Measurements from ENCODE around the gene MBD3L2.
"Not testable (repeated sequence)": the region's sequence is repeated elsewhere in the genome, so short reads cannot be mapped to it uniquely, and the experiment has no call there.

The MBD3L2 gene

GRCh38 chr19:7049021-7049420 is at the start of gene MBD3L2:
Gene MBD3L2 (plus strand): TSS chr19:7049321. CDS start chr19:7049374, 53 bp downstream.
- DNase-seq = not testable (repeated sequence)

GRCh38 chr19:6999933-7000332 is 49.2 kb upstream of the MBD3L2 start:
- DNase-seq = no peak

- DNase-seq = no peak
Measured at GRCh38 chr19:7000333-7000732, 48.8 kb upstream of the MBD3L2 start.

GRCh38 chr19:7000816-7001215 is 48.3 kb upstream of the MBD3L2 start:
- DNase-seq = no peak

GRCh38 chr19:7004313-7004931 is 44.7 kb upstream of the MBD3L2 start:
- peak in 1 of 2 donors; percentile 16 for DNase-seq

GRCh38 chr19:7006135-7006704 is 42.9 kb upstream of the MBD3L2 start:
- DNase-seq = no peak

GRCh38 chr19:7007859-7008258 is 41.3 kb upstream of the MBD3L2 start:
- no peak for DNase-seq

- DNase-seq = no peak
Measured at GRCh38 chr19:7010722-7011593, 38.2 kb upstream of the MBD3L2 start.

GRCh38 chr19:7013678-7014077 is 35.4 kb upstream of the MBD3L2 start:
- DNase-seq = peak in 1 of 2 donors; percentile 10

DNA sequence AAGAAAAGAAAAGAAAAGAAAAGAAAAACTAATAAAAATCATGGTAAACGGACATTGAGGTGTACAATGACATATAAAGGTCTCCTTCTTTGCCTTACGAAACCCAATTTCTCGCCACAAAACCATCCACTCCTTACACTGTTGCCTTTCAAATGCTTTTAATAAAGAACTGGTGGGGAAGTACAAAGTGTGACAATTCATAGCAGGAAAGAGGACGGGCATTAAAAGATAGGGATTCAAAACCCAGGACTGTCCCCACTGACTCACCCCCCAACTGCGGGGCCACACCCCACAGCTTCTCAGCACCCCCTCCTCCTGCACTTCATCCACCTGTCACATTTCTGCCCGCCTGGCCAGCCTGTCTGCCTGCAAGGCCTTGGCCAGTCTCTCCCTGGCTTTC is 30.3 kb upstream of the MBD3L2 start:
- no peak for DNase-seq

- DNase-seq = not testable (repeated sequence)
Measured at GRCh38 chr19:7021331-7021730, 27.8 kb upstream of the MBD3L2 start, which contains the start of gene MBD3L2B. Gene MBD3L2B (minus strand): TSS chr19:7021431. CDS start chr19:7021397, 34 bp downstream.

- not testable (repeated sequence) for DNase-seq
Measured at GRCh38 chr19:7028790-7029189, 20.3 kb upstream of the MBD3L2 start.

GRCh38 chr19:7030278-7030677 is 18.8 kb upstream of the MBD3L2 start, which contains the start of gene MBD3L5:
Gene MBD3L5 (plus strand): TSS chr19:7030578. CDS start chr19:7030612, 34 bp downstream.
- not testable (repeated sequence) for DNase-seq

DNA sequence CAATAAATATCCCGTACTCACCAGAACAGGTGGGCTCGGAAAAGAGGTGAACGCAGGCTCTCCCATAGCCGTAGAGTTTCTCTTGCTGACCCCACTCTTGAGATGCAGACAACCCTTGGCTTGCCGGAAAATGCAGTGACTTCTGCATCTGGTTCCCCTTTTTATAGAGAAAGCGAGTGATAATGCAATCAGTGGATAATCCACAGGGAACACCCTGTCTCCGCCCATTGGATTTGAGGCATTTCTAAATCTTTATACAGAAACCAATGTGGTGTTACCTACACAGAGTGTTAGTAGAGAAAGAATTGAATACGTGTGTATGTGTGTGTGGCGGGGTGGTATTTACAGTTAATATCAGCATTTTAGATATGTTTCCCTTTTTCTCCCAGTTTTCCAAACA is 9.0 kb upstream of the MBD3L2 start, which contains the start of gene MBD3L4:
MBD3L4 (minus strand) TSS at position 101 of the 400 bp plus-strand sequence; CDS start at position 66, 35 bp downstream.
- DNase-seq = not testable (repeated sequence)

GRCh38 chr19:7041563-7041962 is 7.6 kb upstream of the MBD3L2 start:
- DNase-seq = not testable (repeated sequence)

DNA sequence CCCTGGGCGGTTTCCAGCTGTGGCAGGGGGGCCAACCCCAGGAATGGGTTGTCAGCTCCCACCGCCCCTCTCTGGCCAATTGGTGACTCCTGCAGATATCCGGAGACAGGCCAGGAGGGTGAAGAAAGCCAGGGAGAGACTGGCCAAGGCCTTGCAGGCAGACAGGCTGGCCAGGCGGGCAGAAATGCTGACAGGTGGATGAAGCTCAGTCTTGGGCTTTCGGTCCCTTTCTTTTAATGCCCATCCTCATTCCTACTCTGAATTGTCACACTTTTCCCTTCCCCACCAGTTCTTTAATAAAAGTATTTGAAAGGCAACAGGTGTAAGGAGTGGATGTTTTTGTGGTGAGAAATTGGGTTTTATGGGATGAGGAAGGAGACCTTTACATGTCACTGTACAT is 2.3 kb downstream of the MBD3L2 start:
- DNase-seq = not testable (repeated sequence)

DNA sequence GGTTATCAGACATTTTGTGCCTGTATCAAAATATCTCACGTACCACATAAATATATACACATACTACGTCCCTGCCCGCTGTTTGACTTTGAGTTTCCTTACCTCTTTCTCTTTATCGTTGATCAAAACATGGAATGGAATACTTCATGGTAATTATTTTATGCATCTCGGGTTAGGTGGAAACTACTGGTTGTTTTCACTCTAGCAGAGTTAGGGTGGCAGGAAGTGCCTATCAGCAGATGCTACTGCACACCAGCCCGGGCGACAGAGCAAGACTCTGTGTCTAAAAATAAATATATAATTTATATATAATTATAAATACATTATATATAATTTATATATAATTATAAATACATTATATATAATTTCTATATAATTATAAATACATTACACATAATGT is 3.8 kb downstream of the MBD3L2 start:
- DNase-seq = not testable (repeated sequence)

GRCh38 chr19:7054635-7055368 is 5.7 kb downstream of the MBD3L2 start:
- not testable (repeated sequence) for DNase-seq

DNA sequence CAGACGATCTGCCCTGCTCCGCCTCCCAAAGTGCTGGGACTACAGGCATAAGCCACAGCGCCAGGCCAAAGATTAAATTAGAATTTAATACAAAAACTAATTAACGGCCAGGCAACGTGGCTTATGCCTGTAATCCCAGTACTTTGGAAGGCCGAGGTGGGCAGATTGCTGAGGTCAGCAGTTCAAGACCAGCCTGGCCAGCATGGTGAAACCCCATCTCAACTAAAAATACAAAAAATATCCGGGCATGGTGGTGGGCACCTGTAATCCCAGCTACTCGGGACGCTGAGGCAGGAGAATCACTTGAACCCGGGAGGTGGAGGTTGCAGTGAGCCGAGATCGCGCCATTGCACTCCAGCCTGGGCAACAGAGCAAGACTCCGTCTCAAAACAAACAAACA is 6.6 kb downstream of the MBD3L2 start:
- DNase-seq = not testable (repeated sequence)

DNA sequence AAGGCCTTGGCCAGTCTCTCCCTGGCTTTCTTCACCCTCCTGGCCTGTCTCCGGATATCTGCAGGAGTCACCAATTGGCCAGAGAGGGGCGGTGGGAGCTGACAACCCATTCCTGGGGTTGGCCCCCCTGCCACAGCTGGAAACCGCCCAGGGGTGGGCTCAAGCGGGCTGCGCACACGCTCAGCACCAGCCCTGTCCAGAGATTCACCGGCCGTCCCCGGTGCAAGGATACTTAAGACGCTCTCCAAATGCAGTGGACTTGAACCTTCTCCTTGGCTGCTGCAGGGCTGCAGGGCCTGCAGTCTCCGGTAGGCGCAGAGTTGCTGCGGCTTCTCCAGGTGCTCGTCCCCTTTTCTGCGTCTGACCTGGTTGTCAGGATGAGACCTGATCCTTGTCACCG is 7.2 kb downstream of the MBD3L2 start:
- not testable (repeated sequence) for DNase-seq

- not testable (repeated sequence) for DNase-seq
Measured at GRCh38 chr19:7058576-7058975, 9.5 kb downstream of the MBD3L2 start, which contains the start of gene MBD3L3. Gene MBD3L3 (minus strand): TSS chr19:7058676. CDS start chr19:7058605, 71 bp downstream.

GRCh38 chr19:7059977-7060376 is 10.9 kb downstream of the MBD3L2 start:
- not testable (repeated sequence) for DNase-seq

Measured in CD4-positive, alpha-beta T cell treated with Interferon alpha-2 for 1 hour (primary cell).